GM12878 (cell line): ENCODE data around the gene ANXA5. TPM values are rescaled to one million over a fixed set of nuclear protein-coding genes. Genes with fewer than 3 reads are reported as not detected.
A peak's percentile ranks its signal among the peaks of the same experiment; 100 is the strongest.

ENCODE experiments used
- ATAC-seq: fragments of 200-7000 bp; cut with Tn5 transposase; 3 replicates; pipeline ENCODE4 v1.9.1; 2020; ENCODE audit warnings: mild to moderate bottlenecking, moderate library complexity
- BruUV-seq: library from RNA; stranded (reverse); fragments of 400-500 nt; replicated peaks from 2 replicates; lab custom pipeline; 2021; lab: Mats Ljungman, UMichigan
- CTCF ChIA-PET: fragments of 300-600 bp; sonication (Branson Sonifier 250); formaldehyde crosslinking; extraction: SDS; loops from one replicate; lab custom pipeline; 2021; ENCODE audit warnings: inconsistent platforms; lab: Yijun Ruan, JAX
- POLR2A ChIA-PET: fragments of 350-600 bp; formaldehyde crosslinking; extraction: SDS; loops from one replicate; lab custom pipeline; 2021; ENCODE audit warnings: inconsistent platforms; lab: Charles Lee
- RAD21 ChIA-PET: fragments of 300-600 bp; sonication (Branson Sonifier 250); formaldehyde crosslinking; loops from one replicate; lab custom pipeline; 2023; ENCODE audit warnings: antibody characterized with exemption; ENCODE audit not compliant: unreplicated experiment; lab: Charles Lee
- SMC1A ChIA-PET: fragments of 300-600 bp; sonication (Branson Sonifier 250); formaldehyde crosslinking; loops from one replicate; lab custom pipeline; 2023; ENCODE audit not compliant: unreplicated experiment, uncharacterized antibody; lab: Charles Lee
- DNase-seq: peaks from one replicate; pipeline ENCODE4 v3.0.0-alpha.2; 2011; ENCODE audit warnings: low read depth, low spot score
- FAIRE-seq: peaks from 3 replicates; lab custom pipeline; 2011; peaks lifted over from hg19 to GRCh38; lab: Jason Lieb, UNC
- H2AFZ ChIP-seq: 2 replicates; pipeline ENCODE4 v1.6.0; 2011; ENCODE audit warnings: low read depth, low read length, control low read depth; ENCODE audit not compliant: control insufficient read depth
- H3K27ac ChIP-seq: 2 replicates; pipeline ENCODE4 v1.5.1; 2011; ENCODE audit warnings: control low read depth; ENCODE audit not compliant: control insufficient read depth, insufficient read depth
- H3K27me3 ChIP-seq, 2 experiments: replicated peaks in 1 of 2; 2 replicates each; pipeline versions ENCODE4 v1.6.0 to v1.6.1; 2011; ENCODE audit warnings: low read length in 1 of 2; ENCODE audit not compliant: control insufficient read depth in 2 of 2, insufficient read depth in 2 of 2
- H3K36me3 ChIP-seq, 2 experiments: 2 replicates each; pipeline ENCODE4 v1.5.1; 2011; ENCODE audit warnings: low read length in 1 of 2; ENCODE audit not compliant: control insufficient read depth in 2 of 2, insufficient read depth in 2 of 2
- H3K4me1 ChIP-seq: 2 replicates; pipeline ENCODE4 v1.6.1; 2011; ENCODE audit warnings: mild to moderate bottlenecking, low read length, moderate library complexity, mixed read lengths; ENCODE audit not compliant: control insufficient read depth, insufficient read depth
- H3K4me2 ChIP-seq: 2 replicates; pipeline ENCODE4 v1.6.0; 2011; ENCODE audit warnings: control low read depth; ENCODE audit not compliant: control insufficient read depth, insufficient read depth
- H3K4me3 ChIP-seq: fragments of 200-600 bp; sonication (generic); 2 replicates; pipeline ENCODE4 v1.5.1; 2016
- H3K79me2 ChIP-seq: 2 replicates; pipeline ENCODE4 v1.6.0; 2011; ENCODE audit warnings: low read length; ENCODE audit not compliant: control insufficient read depth, insufficient read depth
- H3K9ac ChIP-seq: 2 replicates; pipeline ENCODE4 v1.8.0; 2011; ENCODE audit warnings: low read length, control low read depth, mixed read lengths; ENCODE audit not compliant: control insufficient read depth, insufficient read depth
- H3K9me3 ChIP-seq: replicated peaks from 3 replicates; pipeline ENCODE4 v1.5.1; 2011; ENCODE audit warnings: mild to moderate bottlenecking, low read length; ENCODE audit not compliant: control insufficient read depth, insufficient read depth
- H4K20me1 ChIP-seq: 2 replicates; pipeline ENCODE4 v1.6.0; 2011; ENCODE audit not compliant: control insufficient read depth, insufficient read depth
- ATF2 ChIP-seq: IDR thresholded peaks from 2 replicates; pipeline ENCODE4 v1.6.1; 2012; ENCODE audit warnings: low read length, inconsistent platforms
- ATF7 ChIP-seq: fragments of 450-650 bp; IDR thresholded peaks from 2 replicates; pipeline ENCODE4 v1.6.1; 2016; ENCODE audit warnings: low read depth, mild to moderate bottlenecking
- BHLHE40 ChIP-seq, 2 experiments: fragments of 450-650 bp in 1 of 2; IDR thresholded peaks; 2 replicates each; pipeline ENCODE4 v1.6.1; 2011 to 2017; ENCODE audit warnings: low read depth in 2 of 2, borderline replicate concordance in 1 of 2, improper control_type of control experiment in 1 of 2, low read length in 1 of 2, mild to moderate bottlenecking in 1 of 2
- BMI1 ChIP-seq: fragments of 450-650 bp; IDR thresholded peaks from 2 replicates; pipeline ENCODE4 v1.6.1; 2016; ENCODE audit warnings: mild to moderate bottlenecking, moderate library complexity, borderline replicate concordance
- ESRRA ChIP-seq: IDR thresholded peaks from 2 replicates; pipeline ENCODE4 v1.6.1; 2012; ENCODE audit warnings: mild to moderate bottlenecking, low read length, improper control_type of control experiment
- FOXK2 ChIP-seq: fragments of 450-650 bp; IDR thresholded peaks from 2 replicates; pipeline ENCODE4 v1.6.1; 2017; ENCODE audit warnings: mild to moderate bottlenecking, moderate library complexity
- IKZF1 ChIP-seq: fragments of 450-650 bp; conservative IDR thresholded peaks from 2 replicates; pipeline ENCODE4 v1.6.1; 2017; ENCODE audit warnings: antibody characterized with exemption, mild to moderate bottlenecking
- IKZF2 ChIP-seq, 2 experiments: fragments of 450-650 bp; IDR thresholded peaks; 2 replicates each; pipeline ENCODE4 v1.6.1; 2017; ENCODE audit warnings: mild to moderate bottlenecking in 2 of 2, moderate library complexity in 2 of 2
- MTA2 ChIP-seq: fragments of 450-650 bp; IDR thresholded peaks from 2 replicates; pipeline ENCODE4 v1.6.1; 2016; ENCODE audit warnings: low read depth, mild to moderate bottlenecking, moderate library complexity
- NFYB ChIP-seq: IDR thresholded peaks from 2 replicates; pipeline ENCODE4 v1.6.1; 2011; ENCODE audit warnings: low read depth, mild to moderate bottlenecking, low read length, improper control_type of control experiment, moderate library complexity; ENCODE audit not compliant: insufficient read depth
- NR2F1 ChIP-seq: fragments of 450-650 bp; conservative IDR thresholded peaks from 2 replicates; pipeline ENCODE4 v1.6.1; 2017; ENCODE audit warnings: mild to moderate bottlenecking
- SIX5 ChIP-seq: IDR thresholded peaks from 2 replicates; pipeline ENCODE4 v1.6.1; 2011; ENCODE audit warnings: mild to moderate bottlenecking, low read depth, low read length, moderate library complexity; ENCODE audit not compliant: severe bottlenecking
- ZBTB4 ChIP-seq: fragments of 450-650 bp; formaldehyde crosslinking; IDR thresholded peaks from 2 replicates; pipeline ENCODE4 v1.4.0; 2022; ENCODE audit warnings: mild to moderate bottlenecking, moderate library complexity
- ZNF687 ChIP-seq: fragments of 450-650 bp; IDR thresholded peaks from 2 replicates; pipeline ENCODE4 v1.6.1; 2017; ENCODE audit warnings: mild to moderate bottlenecking, moderate library complexity
- WGBS: methylation state at CpG from one replicate; pipeline ENCODE4 v1.1.6; 2016; ENCODE audit warnings: low lambda C conversion rate; ENCODE audit not compliant: insufficient replicate concordance, insufficient coverage; ENCODE audit errors: missing lambda C conversion rate; 5-methylcytosine and 5-hydroxymethylcytosine counted together
- in situ Hi-C: fragments of 300-500 bp; cut with MboI; formaldehyde crosslinking; loops from 9 replicates; pipeline ENCODE4 v1.14.3; 2018; ENCODE audit warnings: mixed read lengths
- intact Hi-C: fragments of 100-400 bp; cut with micrococcal nuclease; formaldehyde crosslinking; loops from one replicate; pipeline ENCODE4 v1.14.2; 2022; ENCODE audit not compliant: unreplicated experiment
- polyA plus RNA-seq, 11 experiments: library from polyadenylated mRNA; depleted of rRNA in 4 of 11; unstranded in 6 of 11; stranded (reverse) in 5 of 11; fragments of >200 nt; fragmentation: Nextera tagmentation in 4 of 11; fragmentation: Illumina TruSeq in 1 of 11; extraction: Ambion mirVana in 4 of 11; extraction: Trizol in 1 of 11; gene quantifications; 1 replicate in 1 of 11; 2 replicates in 10 of 11; pipeline versions ENCODE4 v1.2.1 to v1.2.3, GENCODE V29; 2011 to 2016; ENCODE audit warnings: inconsistent platforms in 2 of 11, missing spikeins in 2 of 11, low read depth in 1 of 11
- total RNA-seq, 4 experiments: library from RNA; depleted of rRNA in 3 of 4; stranded (reverse); fragments of >200 nt in 3 of 4; fragmentation: Illumina TruSeq in 1 of 4; extraction: Trizol in 1 of 4; gene quantifications; 2 replicates each; pipeline versions ENCODE4 v1.2.1 to v1.2.3, GENCODE V29; 2013 to 2021

ANXA5 gene
- total and polyA plus RNA-seq, 10 of the 15 experiments (the other 5 are each of a cell fraction or from before 2014, with no cell fraction given), result 101 to 249 (median 169) TPM

GRCh38 chr4:121706595-121707021 is 9.8 kb upstream of the ANXA5 start (continued):
- TF ChIP-seq ATF2, result 0 out of 2 replicates have a peak, but pooled peaks have one; percentile 21
- TF ChIP-seq BMI1, result 0 out of 2 replicates have a peak, but pooled peaks have one; percentile 40
- TF ChIP-seq NFYB, result no peak
- peak in 1 of 2 experiments; percentile 24; a peak in 1 of 4 replicates for TF ChIP-seq BHLHE40 (IDR thresholded peaks at IDR 0.05; ENCODE audit: borderline replicate concordance in 1 of 2, low read depth in 2 of 2, low read length in 1 of 2)
- 0 out of 2 replicates have a peak, but pooled peaks have one; percentile 24 for TF ChIP-seq NR2F1
- no peak for TF ChIP-seq FOXK2
- peak; percentile 49; the same call in 1 of the 2 replicates for TF ChIP-seq IKZF1
- peak; percentile 58 to 60; a peak in 2 of 4 replicates for TF ChIP-seq IKZF2 (IDR thresholded peaks at IDR 0.05)
- TF ChIP-seq MTA2, result peak; percentile 67; the same call in 1 of the 2 replicates
- peak; percentile 80 for TF ChIP-seq ATF7
- no peak for TF ChIP-seq ESRRA
- TF ChIP-seq, all 136 proteins: peak for 13

- ChIA-PET CTCF (no interaction called here), RAD21 (no interaction called here), POLR2A (no interaction called here), SMC1A (interaction anchor here (1.2 kb wide), 1 partner anchor 10 kb away, joined by 4 read pairs; no protein-coding TSS in a partner anchor)
- no TSS peak for BruUV-seq
- H3K9me3 ChIP-seq, result no peaks in the 10 kb centered on the region
- intact Hi-C loops, result no loop called here
- H3K79me2 ChIP-seq, result no peaks in the 10 kb centered on the region
- in situ Hi-C loops, result no loop called here
- 81% methylated on average over 6 of the region's 6 CpGs for WGBS
- H3K4me3 ChIP-seq, result no peak overlapping the region
- H3K36me3 ChIP-seq, result no peaks in the 10 kb centered on the region
- H3K27me3 ChIP-seq, result no peaks in the 10 kb centered on the region
- no peak overlapping the region for H2AFZ ChIP-seq
- FAIRE-seq (no peak), ATAC-seq (no peak), DNase-seq (no peak)
- H3K27ac ChIP-seq, result no peak overlapping the region
- H3K9ac ChIP-seq, result no peak overlapping the region
- H3K4me1 ChIP-seq, result peaks cover 7% of the 10 kb centered on the region; the same call in 1 of the 2 replicates
- no peaks in the 10 kb centered on the region for H4K20me1 ChIP-seq
- no peak overlapping the region for H3K4me2 ChIP-seq
- no peak for TF ChIP-seq SIX5
- TF ChIP-seq ZNF687, result no peak
- TF ChIP-seq ZBTB4, result no peak
Observed at GRCh38 chr4:121705521-121705920, 8.7 kb upstream of the ANXA5 start.
